IPS-18a (cell line): ENCODE measurements around the gene ANKRD39.

ENCODE experiments used
- H3K27ac ChIP-seq: one replicate; pipeline ENCODE4 v1.5.1; 2013; ENCODE audit warnings: low read length
- H3K27me3 ChIP-seq: one replicate; pipeline ENCODE4 v1.6.1; 2013; ENCODE audit warnings: mild to moderate bottlenecking, low read length; ENCODE audit not compliant: control insufficient read depth, insufficient read depth
- H3K36me3 ChIP-seq: one replicate; pipeline ENCODE4 v1.6.1; 2013; ENCODE audit warnings: low read depth, low read length; ENCODE audit not compliant: control insufficient read depth
- H3K4me1 ChIP-seq: one replicate; pipeline ENCODE4 v1.6.1; 2013; ENCODE audit warnings: low read depth, low read length; ENCODE audit not compliant: control insufficient read depth
- H3K4me3 ChIP-seq: one replicate; pipeline ENCODE4 v1.5.1; 2013; ENCODE audit warnings: low read length
- H3K9ac ChIP-seq: one replicate; pipeline ENCODE4 v1.6.1; 2013; ENCODE audit warnings: mild to moderate bottlenecking, low read length, moderate library complexity
- H3K9me3 ChIP-seq: one replicate; pipeline ENCODE4 v1.6.1; 2013; ENCODE audit warnings: low read depth, low read length; ENCODE audit not compliant: control insufficient read depth

Gene ANKRD39, protein sequence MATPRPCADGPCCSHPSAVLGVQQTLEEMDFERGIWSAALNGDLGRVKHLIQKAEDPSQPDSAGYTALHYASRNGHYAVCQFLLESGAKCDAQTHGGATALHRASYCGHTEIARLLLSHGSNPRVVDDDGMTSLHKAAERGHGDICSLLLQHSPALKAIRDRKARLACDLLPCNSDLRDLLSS

DNA sequence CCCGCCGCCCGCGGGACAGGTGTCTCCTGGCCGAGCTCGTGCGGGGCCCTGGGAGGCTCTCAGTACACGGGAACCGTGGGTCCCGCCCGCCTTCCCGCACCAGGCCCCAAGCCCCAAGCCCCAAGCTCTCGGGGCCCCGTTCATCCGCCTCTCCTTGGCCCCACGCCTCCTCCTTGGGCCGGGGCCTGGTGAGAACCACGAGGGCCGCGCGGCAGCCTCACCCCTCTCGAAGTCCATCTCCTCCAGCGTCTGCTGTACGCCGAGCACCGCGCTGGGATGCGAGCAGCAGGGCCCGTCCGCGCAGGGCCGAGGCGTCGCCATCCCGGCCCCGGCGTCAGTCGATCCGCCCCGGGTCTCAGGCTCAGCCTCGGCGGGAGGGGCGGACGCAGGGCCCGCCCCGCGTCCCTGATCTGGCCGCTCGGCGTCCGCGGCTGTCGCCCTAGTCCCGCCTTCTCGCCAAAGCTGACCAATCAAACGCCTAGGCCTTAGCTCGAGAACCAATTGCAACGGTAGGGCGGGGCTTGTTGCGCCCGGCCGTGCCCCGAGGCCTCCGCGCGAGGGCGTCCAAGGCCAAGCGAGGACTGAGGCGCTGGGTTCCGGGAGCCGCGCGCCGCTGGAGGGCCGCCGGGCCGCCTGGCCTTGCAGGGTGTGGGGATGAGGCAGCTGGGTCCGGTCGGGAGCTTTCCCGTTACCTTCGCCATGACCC lies at the start of gene ANKRD39:
TSS of gene ANKRD39 (minus strand) at position 350 of the 706 bp plus-strand sequence. CDS start at position 321, 29 bp downstream.
- Histone ChIP-seq H3K27me3 (no peaks in the 10 kb centered on the region), H3K4me1 (peaks cover 14% of the 10 kb centered on the region), H3K27ac (no peak within 1 kb of the TSS), H3K36me3 (peaks cover 28% of the 10 kb centered on the region), H3K4me3 (peak within 1 kb of the TSS; percentile 80), H3K9ac (peak within 1 kb of the TSS; percentile 71), H3K9me3 (no peaks in the 10 kb centered on the region)

DNA sequence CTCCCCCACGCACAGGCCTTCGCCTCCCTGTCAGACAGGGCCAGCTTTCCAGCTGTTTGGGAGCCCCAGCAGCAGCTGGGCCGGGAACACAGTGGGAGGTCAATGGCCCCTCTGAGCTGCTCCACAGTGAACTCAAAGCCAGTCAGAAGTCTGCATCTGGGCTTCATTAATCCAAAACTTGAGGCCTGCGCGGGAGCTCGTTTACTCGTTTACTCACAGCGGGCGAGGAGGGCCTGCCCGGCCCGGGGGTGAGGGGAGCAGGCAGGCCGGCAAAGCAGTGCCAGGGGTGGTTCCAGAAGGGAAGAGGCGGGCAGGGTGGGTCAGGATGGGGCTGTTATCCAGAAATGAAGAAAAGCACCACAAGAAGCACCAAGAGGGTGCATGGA lies 48.9 kb upstream of the ANKRD39 start:
- H3K27me3 ChIP-seq = no peaks in the 10 kb centered on the region
- H3K4me1 ChIP-seq = peaks cover 22% of the 10 kb centered on the region
- no peaks in the 10 kb centered on the region for H3K9me3 ChIP-seq
- H3K4me3 ChIP-seq = peak overlapping the region; percentile 1
- no peak overlapping the region for H3K27ac ChIP-seq
- peak overlapping the region; percentile 28 for H3K9ac ChIP-seq
- H3K36me3 ChIP-seq = no peaks in the 10 kb centered on the region

DNA sequence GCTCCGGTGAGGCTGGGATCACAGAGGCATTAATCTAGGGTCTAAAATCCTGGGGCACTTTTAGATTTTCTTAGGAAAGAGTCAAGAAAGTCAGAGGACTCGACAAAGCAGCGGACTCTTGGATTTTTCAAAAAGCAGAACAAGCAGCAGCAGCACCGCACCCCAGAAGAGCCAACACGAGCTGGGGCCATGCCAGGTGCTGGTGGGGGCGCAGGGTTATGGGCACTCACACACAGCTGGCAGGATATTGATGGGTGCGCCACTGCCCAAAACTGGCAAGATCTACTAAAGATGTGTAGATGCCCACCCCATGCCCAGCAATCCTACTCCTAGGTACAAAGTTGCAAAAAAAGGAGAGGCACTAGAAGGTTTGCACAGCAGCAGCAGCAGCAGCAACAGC lies 46.0 kb upstream of the ANKRD39 start:
- H3K9ac ChIP-seq = no peak overlapping the region
- peaks cover 19% of the 10 kb centered on the region for H3K4me1 ChIP-seq
- H3K27me3 ChIP-seq = no peaks in the 10 kb centered on the region
- no peak overlapping the region for H3K4me3 ChIP-seq
- no peaks in the 10 kb centered on the region for H3K36me3 ChIP-seq
- H3K27ac ChIP-seq = no peak overlapping the region
- H3K9me3 ChIP-seq = no peaks in the 10 kb centered on the region

DNA sequence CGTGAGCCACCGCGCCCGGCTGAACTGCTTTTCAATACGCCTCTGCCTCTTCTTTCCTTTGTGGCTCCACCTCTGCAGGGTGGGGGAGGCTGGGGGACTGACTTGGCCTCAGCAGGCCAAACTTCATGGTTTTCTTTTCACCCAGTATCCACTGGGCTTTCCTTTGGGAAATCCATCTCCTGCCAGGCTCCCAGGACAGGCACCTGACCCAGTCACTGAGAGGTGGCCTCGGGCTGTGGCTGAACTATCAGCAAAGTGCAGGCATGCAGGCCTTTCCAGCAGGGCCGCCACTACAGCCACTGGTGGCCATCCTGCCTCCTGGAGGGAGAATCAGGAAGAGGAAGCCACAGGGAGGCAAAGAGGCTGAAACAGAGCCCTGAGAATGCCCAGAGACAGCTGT lies 45.5 kb upstream of the ANKRD39 start:
- no peaks in the 10 kb centered on the region for H3K9me3 ChIP-seq
- no peak overlapping the region for H3K4me3 ChIP-seq
- no peak overlapping the region for H3K9ac ChIP-seq
- no peaks in the 10 kb centered on the region for H3K36me3 ChIP-seq
- peaks cover 19% of the 10 kb centered on the region for H3K4me1 ChIP-seq
- no peaks in the 10 kb centered on the region for H3K27me3 ChIP-seq
- no peak overlapping the region for H3K27ac ChIP-seq

DNA sequence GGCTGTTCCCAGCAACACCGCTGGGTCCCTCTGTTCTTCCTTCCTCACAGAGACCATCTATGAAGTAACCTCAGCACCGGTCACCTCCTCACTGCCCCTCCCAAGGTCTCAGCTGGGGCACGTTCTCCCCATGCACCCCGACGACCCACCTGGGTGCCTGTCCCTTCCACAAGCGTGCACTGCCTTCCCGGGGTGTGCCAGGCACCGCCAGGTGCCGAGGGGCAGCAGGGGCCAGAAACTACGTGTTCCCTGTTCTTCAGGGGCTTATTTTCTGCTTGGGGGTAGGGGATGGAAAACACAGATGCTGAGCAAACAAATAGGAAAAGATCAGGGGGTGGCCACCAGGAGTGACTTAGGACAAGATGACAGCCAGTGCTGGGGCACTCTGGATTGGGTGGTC lies 42.4 kb upstream of the ANKRD39 start:
- Histone ChIP-seq H3K4me3 (no peak overlapping the region), H3K9ac (no peak overlapping the region), H3K27me3 (no peaks in the 10 kb centered on the region), H3K27ac (no peak overlapping the region), H3K4me1 (peaks cover 3% of the 10 kb centered on the region), H3K36me3 (no peaks in the 10 kb centered on the region), H3K9me3 (no peaks in the 10 kb centered on the region)

DNA sequence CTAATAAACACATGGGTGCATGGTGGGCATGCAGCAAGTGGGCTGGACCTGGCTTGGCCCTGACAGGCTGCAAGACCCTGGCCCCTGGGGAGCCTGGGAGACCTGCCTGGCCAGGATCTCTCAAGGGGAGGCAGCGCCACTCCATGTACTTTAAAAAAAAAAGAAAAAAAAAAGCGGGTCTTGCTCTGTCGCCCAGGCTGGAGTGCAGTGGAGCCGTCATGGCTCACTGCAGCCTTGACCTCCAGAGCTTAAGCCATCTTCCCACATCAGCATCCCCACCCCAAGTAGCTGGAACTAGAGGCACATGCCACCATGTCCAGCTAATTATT lies 41.6 kb upstream of the ANKRD39 start:
- Histone ChIP-seq H3K27ac (no peak overlapping the region), H3K9me3 (no peaks in the 10 kb centered on the region), H3K36me3 (no peaks in the 10 kb centered on the region), H3K4me1 (peaks cover 5% of the 10 kb centered on the region), H3K27me3 (no peaks in the 10 kb centered on the region), H3K9ac (no peak overlapping the region), H3K4me3 (no peak overlapping the region)

DNA sequence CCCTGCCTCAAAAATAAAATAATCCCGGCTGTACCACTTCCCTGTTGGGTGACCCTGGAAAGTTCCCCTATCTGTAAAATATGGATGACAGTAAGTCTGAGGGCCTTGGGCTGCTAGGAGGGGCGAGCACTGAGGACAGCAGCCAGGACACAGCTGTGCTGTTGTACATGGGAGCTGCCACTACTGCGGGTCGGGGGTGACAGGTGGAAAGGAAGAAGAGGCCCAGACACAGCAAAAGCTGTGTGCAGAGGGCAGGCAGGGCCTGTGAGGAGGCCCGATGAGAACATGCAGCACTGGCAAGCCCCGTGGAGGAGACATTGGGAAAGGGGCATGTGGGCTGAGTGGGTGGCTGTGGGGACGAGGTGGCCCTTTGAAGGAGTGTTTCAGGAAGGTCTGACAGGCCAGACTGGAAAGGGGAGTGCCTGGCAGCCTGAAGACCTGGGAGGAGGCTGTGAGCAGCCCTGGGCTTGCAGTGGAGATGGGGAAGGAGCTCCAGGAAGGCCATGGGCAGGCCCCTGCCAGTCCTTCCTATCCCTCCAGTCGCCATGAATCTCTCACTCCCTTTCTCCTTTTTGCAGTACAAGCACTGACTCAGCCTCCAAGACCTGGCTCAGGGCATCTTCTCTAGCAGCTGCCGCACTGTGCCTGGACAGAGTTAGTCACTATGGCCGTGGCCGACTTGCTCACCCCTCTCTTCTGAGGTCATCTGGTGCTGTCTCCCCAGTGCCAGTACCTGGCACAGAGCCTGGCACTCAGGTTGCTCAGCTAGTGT lies 41.0 kb upstream of the ANKRD39 start:
- Histone ChIP-seq H3K27me3 (no peaks in the 10 kb centered on the region), H3K4me3 (no peak overlapping the region), H3K9me3 (no peaks in the 10 kb centered on the region), H3K36me3 (no peaks in the 10 kb centered on the region), H3K27ac (no peak overlapping the region), H3K4me1 (peaks cover 5% of the 10 kb centered on the region), H3K9ac (no peak overlapping the region)

DNA sequence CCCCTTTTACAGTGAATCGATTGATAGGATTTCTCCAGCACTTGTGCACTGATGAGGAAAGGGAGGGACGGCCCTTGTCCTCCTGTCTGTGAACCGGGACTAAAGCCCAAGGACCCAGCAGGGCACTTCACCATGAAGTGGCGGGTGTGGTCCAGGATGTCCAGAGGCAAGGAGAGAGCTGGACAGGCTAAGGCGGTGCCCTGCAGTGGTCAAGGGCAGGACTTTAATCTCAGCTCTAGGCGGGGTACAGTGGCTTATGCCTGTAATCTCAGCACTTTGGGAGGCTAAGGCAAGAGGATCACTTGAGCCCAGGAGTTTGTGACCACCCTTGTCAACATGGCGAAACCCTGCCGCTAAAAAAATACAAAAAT lies 40.3 kb upstream of the ANKRD39 start:
- no peak overlapping the region for H3K27ac ChIP-seq

DNA sequence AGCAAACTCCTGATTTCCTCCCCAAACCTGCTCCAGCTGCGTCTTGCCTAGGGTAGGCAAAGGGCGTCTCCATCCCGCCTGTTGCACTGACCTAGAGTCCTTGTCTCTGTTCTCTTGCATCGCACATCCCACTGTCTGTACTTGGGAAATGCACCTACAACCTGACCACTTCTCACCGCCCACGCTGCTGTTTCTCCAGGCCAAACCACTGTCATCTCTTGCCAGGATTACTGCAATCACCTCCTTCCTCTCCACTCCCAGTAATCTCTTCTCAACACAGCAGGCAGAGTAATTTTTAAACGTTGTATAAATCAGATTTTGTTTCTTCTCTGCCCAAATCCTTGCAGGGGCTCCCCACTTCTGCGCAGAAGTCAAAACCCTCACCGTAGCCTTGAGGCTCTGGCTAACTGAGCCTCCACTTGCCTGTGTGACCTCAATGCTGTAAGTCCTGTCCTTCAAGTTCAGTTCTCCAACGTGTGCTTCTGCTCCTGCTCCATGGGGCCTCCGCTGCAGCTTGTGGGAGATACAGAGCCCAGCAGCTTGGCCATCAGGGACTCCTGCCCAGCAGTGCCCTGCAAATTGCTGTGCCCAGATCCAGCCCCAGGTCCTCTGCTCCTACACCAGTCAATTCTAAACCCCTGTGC lies 39.8 kb upstream of the ANKRD39 start:
- Histone ChIP-seq H3K4me3 (no peak overlapping the region), H3K27me3 (no peaks in the 10 kb centered on the region), H3K27ac (no peak overlapping the region), H3K36me3 (no peaks in the 10 kb centered on the region), H3K9me3 (no peaks in the 10 kb centered on the region), H3K9ac (no peak overlapping the region), H3K4me1 (peaks cover 5% of the 10 kb centered on the region)

More for the DNA sequence above, 40.3 kb upstream of the ANKRD39 start:
- Histone ChIP-seq H3K9ac (no peak overlapping the region), H3K4me3 (no peak overlapping the region), H3K27me3 (no peaks in the 10 kb centered on the region), H3K36me3 (no peaks in the 10 kb centered on the region), H3K9me3 (no peaks in the 10 kb centered on the region), H3K4me1 (peaks cover 5% of the 10 kb centered on the region)

DNA sequence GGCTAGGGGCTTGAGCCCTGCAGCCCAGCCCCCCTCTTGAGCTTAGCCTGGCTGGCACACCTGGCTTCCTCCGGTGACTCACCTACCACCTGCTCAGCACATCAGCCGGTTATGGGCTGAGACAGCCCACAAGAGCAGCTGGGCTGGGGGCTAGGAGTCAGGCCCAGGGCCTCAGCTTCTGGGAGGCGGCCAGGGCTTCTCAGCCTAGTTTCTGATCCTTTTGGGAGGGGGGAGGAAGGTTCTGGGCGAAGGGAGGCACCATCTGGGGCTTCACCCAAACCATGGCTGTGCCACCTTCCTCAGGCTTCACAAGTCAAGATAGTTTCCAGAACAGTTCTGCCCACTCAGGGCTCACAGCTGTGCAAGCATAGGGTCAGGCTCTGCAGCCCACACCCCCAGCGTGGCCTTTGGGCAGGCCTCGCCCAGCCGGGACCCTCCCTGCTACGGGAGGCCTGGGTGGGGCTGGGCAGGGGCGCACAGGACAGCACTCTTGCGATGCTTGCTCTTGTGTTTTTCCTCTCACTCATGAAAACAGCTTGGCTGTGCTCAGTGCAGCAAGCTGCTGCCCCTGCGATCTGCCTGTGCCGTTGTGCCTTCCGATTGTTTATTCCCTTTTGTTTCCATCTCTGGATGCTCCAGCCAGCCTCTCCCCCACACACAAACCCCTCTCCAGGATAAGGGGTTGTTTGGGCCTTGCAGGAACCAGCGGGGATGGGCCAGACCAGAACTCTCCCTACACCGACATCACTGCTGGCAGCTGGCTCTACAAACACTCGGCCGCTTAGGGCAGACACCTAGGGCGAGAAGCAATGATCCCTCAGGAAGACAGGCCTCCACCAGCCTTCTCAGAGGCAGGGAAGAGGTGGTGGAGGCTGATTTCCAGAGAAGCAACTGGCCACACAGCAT lies 38.2 kb upstream of the ANKRD39 start:
- no peak overlapping the region for H3K9ac ChIP-seq
- no peak overlapping the region for H3K27ac ChIP-seq
- H3K36me3 ChIP-seq = no peaks in the 10 kb centered on the region

More for the DNA sequence above, 38.2 kb upstream of the ANKRD39 start:
- Histone ChIP-seq H3K4me3 (no peak overlapping the region), H3K4me1 (peaks cover 11% of the 10 kb centered on the region), H3K27me3 (no peaks in the 10 kb centered on the region), H3K9me3 (no peaks in the 10 kb centered on the region)
